ENCODE measurements around the gene RNF41. TPM values are rescaled to one million over a fixed set of nuclear protein-coding genes. Genes with fewer than 3 reads are reported as not detected.

The RNF41 gene
- total RNA-seq, 6 experiments from 2014 or later, result 65.9 to 103 (median 71.2) TPM

DNA sequence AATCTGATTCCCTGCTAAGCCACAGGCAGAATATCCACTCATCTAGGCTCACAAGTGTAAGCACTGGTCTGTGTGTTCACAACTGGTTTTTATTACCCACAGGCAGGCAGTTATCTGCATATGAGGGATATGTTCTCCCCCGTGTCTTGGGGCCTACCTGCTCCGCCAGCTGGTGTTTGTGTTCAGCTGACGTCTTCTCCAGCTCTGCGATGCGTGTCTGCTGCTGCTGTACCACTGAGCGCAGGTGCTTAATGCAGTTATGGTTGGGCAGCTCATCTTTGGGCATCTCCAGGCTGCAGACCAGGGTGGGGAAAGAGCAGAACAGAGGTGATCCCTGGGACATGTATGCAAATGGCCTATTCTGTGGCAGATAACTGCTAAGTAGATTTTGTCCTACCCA is 13.7 kb downstream of the RNF41 start:
- peaks cover 4% of the 10 kb centered on the region for H3K27me3 Mint-ChIP-seq (ENCODE audit: insufficient read depth)
- no peak for DNase-seq
- TF ChIP-seq CTCF (IDR thresholded peaks at IDR 0.05), result no peak
- H3K4me3 Mint-ChIP-seq, result no peak overlapping the region
- no peaks in the 10 kb centered on the region for H3K9me3 Mint-ChIP-seq
- peaks cover 43% of the 10 kb centered on the region for H3K36me3 Mint-ChIP-seq (ENCODE audit: low read depth)
- H3K27ac Mint-ChIP-seq, result peak overlapping the region; percentile 50
- H3K4me1 Mint-ChIP-seq (ENCODE audit: low read depth), result peaks cover 24% of the 10 kb centered on the region

DNA sequence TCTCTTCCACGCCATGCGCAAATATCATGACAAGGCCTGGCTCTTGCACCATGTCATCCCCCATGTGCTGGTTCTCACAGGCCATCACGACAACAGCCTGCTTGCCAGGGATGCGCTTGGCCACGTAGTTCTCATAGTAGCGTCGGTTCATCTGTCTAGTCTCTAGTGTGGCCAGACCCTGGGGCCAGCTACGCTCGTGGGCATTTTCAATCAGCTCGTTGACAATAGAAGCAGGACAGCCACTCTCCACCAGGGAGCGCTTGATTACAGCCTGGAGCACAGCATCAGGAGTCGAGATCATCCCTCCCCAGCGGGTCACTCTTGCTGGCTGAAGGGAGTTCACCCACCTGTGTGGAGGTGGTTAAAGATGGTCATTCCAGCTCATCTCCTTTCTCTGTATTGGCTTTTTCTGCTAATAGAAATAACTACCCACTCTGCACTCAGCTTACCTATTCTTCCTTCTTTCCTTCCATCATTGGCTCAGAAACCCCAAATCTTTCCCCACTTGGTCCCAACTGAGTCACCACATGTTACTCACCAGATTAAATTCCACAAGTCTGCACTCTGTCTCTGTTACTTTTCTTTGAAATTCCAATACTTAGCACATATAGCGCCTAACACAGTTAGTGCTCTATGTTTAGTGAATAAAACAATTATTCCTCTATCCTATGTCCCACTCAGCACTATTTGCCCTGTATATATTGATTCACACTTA is 15.1 kb downstream of the RNF41 start:
- Mint-ChIP-seq H3K27ac (peak overlapping the region; percentile 50), H3K4me3 (no peak overlapping the region), H3K9me3 (no peaks in the 10 kb centered on the region), H3K4me1 (ENCODE audit: low read depth) (peaks cover 31% of the 10 kb centered on the region), H3K36me3 (ENCODE audit: low read depth) (peaks cover 46% of the 10 kb centered on the region), H3K27me3 (ENCODE audit: insufficient read depth) (peaks cover 4% of the 10 kb centered on the region)
- DNase-seq, result peak; percentile 39
- TF ChIP-seq CTCF (IDR thresholded peaks at IDR 0.05), result peak; percentile 77

GRCh38 chr12:56205445-56205844 is 16.3 kb downstream of the RNF41 start:
- TF ChIP-seq CTCF (IDR thresholded peaks at IDR 0.05), result 0 out of 2 replicates have a peak, but pooled peaks have one; percentile 14
- Mint-ChIP-seq H3K27me3 (ENCODE audit: insufficient read depth) (peaks cover 4% of the 10 kb centered on the region), H3K9me3 (no peaks in the 10 kb centered on the region), H3K36me3 (ENCODE audit: low read depth) (peaks cover 41% of the 10 kb centered on the region), H3K4me1 (ENCODE audit: low read depth) (peaks cover 31% of the 10 kb centered on the region), H3K4me3 (no peak overlapping the region), H3K27ac (peak overlapping the region; percentile 29; the same call in 1 of the 2 replicates)
- no peak for DNase-seq

GRCh38 chr12:56204275-56204674 is 17.4 kb downstream of the RNF41 start:
- peak overlapping the region; percentile 30; the same call in 1 of the 2 replicates for H3K27ac Mint-ChIP-seq
- H3K4me3 Mint-ChIP-seq, result no peak overlapping the region
- H3K9me3 Mint-ChIP-seq, result no peaks in the 10 kb centered on the region
- H3K36me3 Mint-ChIP-seq (ENCODE audit: low read depth), result peaks cover 32% of the 10 kb centered on the region
- DNase-seq, result no peak
- H3K27me3 Mint-ChIP-seq (ENCODE audit: insufficient read depth), result peaks cover 4% of the 10 kb centered on the region
- TF ChIP-seq CTCF (IDR thresholded peaks at IDR 0.05), result no peak
- H3K4me1 Mint-ChIP-seq (ENCODE audit: low read depth), result peaks cover 32% of the 10 kb centered on the region

- DNase-seq, result no peak
- peaks cover 7% of the 10 kb centered on the region for H3K27me3 Mint-ChIP-seq (ENCODE audit: insufficient read depth)
- H3K9me3 Mint-ChIP-seq, result no peaks in the 10 kb centered on the region
- no peak for TF ChIP-seq CTCF (IDR thresholded peaks at IDR 0.05)
- H3K36me3 Mint-ChIP-seq (ENCODE audit: low read depth), result peaks cover 32% of the 10 kb centered on the region
- H3K4me3 Mint-ChIP-seq, result no peak overlapping the region
- H3K4me1 Mint-ChIP-seq (ENCODE audit: low read depth), result peaks cover 41% of the 10 kb centered on the region
- H3K27ac Mint-ChIP-seq, result peak overlapping the region; percentile 20; the same call in 1 of the 2 replicates
Observed at GRCh38 chr12:56202838-56203237, 18.9 kb downstream of the RNF41 start.
